HCT116 (cell line): ENCODE results near the gene ERBB2. TPM values are rescaled to one million over a fixed set of nuclear protein-coding genes. Genes with fewer than 3 reads are reported as not detected.

Experiments
- ATAC-seq: fragments of 200-7000 bp; cut with Tn5 transposase; 2 replicates; pipeline ENCODE4 v1.9.1; 2020; ENCODE audit warnings: mild to moderate bottlenecking, moderate library complexity
- BruUV-seq: library from RNA; stranded (reverse); fragments of 400-500 nt; replicated peaks from 2 replicates; lab custom pipeline; 2021; lab: Mats Ljungman, UMichigan
- CTCF ChIA-PET: fragments of 300-600 bp; sonication (Branson Sonifier 250); formaldehyde crosslinking; loops from one replicate; lab custom pipeline; 2021; ENCODE audit warnings: antibody characterized with exemption; lab: Charles Lee
- POLR2A ChIA-PET: fragments of 300-600, 350-600 bp; sonication (Branson Sonifier 250); formaldehyde crosslinking; loops from one replicate; lab custom pipeline; 2021; ENCODE audit warnings: antibody characterized with exemption; lab: Charles Lee
- RAD21 ChIA-PET, 2 experiments: fragments of 300-600 bp; sonication (Branson Sonifier 250); formaldehyde crosslinking; loops; one replicate each; lab custom pipeline; 2023; ENCODE audit warnings: low total read pairs in 2 of 2; ENCODE audit not compliant: uncharacterized antibody in 2 of 2, unreplicated experiment in 2 of 2, low non-redundant PET in 1 of 2; lab: Charles Lee
- DNase-seq: peaks from one replicate; pipeline ENCODE4 v3.0.0-alpha.2; 2010; ENCODE audit warnings: low read depth, low spot score
- H2AFZ ChIP-seq: fragments of 200-600 bp; shearing (Covaris generic), sonication (generic); 2 replicates; pipeline ENCODE4 v1.6.1; 2017; ENCODE audit warnings: low read depth, mixed run types, mixed read lengths, antibody characterized with exemption, low read length; ENCODE audit not compliant: poor library complexity, severe bottlenecking
- H3K27ac ChIP-seq: 2 replicates; pipeline ENCODE4 v1.5.1; 2012; ENCODE audit warnings: low read depth, low read length
- H3K27me3 ChIP-seq: fragments of 200-600 bp; sonication (generic); 2 replicates; pipeline ENCODE4 v1.6.1; 2016; ENCODE audit warnings: mixed run types, low read length, mixed read lengths; ENCODE audit not compliant: insufficient read depth
- H3K36me3 ChIP-seq, 2 experiments: fragments of 200-500 bp in 1 of 2; fragments of 200-600 bp in 1 of 2; sonication (Bioruptor generic) in 1 of 2; sonication (generic) in 1 of 2; 2 replicates each; pipeline versions ENCODE4 v1.5.1 to v1.6.1; 2014 to 2016; ENCODE audit warnings: low read length in 2 of 2, inconsistent platforms in 1 of 2, mixed read lengths in 1 of 2, mixed run types in 1 of 2; ENCODE audit not compliant: insufficient read depth in 2 of 2, control insufficient read depth in 1 of 2
- H3K4me1 ChIP-seq, 2 experiments: fragments of 200-600 bp in 1 of 2; sonication (generic) in 1 of 2; 2 replicates each; pipeline versions ENCODE4 v1.5.1 to v1.6.1; 2012 to 2017; ENCODE audit warnings: low read length in 2 of 2, inconsistent platforms in 1 of 2, mild to moderate bottlenecking in 1 of 2, mixed read lengths in 1 of 2, mixed run types in 1 of 2, moderate library complexity in 1 of 2; ENCODE audit not compliant: insufficient read depth in 2 of 2, control insufficient read depth in 1 of 2
- H3K4me2 ChIP-seq: fragments of 200-600 bp; sonication (generic); 2 replicates; pipeline ENCODE4 v1.6.1; 2017; ENCODE audit warnings: mixed run types, low read length, mixed read lengths
- H3K4me3 ChIP-seq, 2 experiments: fragments of 200-600 bp in 1 of 2; sonication (generic) in 1 of 2; replicated peaks in 1 of 2; 2 replicates each; pipeline ENCODE4 v1.5.1; 2011 to 2016; ENCODE audit warnings: low read length in 2 of 2, control low read depth in 1 of 2, low read depth in 1 of 2, mild to moderate bottlenecking in 1 of 2, mixed read lengths in 1 of 2, mixed run types in 1 of 2
- H3K79me2 ChIP-seq: fragments of 200-600 bp; sonication (generic); 2 replicates; pipeline ENCODE4 v1.6.1; 2017; ENCODE audit warnings: mild to moderate bottlenecking, mixed run types, low read length, moderate library complexity, mixed read lengths; ENCODE audit not compliant: insufficient read depth
- H3K9ac ChIP-seq: fragments of 200-600 bp; sonication (generic); 2 replicates; pipeline ENCODE4 v1.6.1; 2016; ENCODE audit warnings: low read length, mixed read lengths
- H3K9me2 ChIP-seq: fragments of 200-600 bp; sonication (generic), shearing (Covaris generic); 2 replicates; pipeline ENCODE4 v1.6.1; 2017; ENCODE audit warnings: mixed run types, mild to moderate bottlenecking, moderate library complexity; ENCODE audit not compliant: insufficient read depth
- H3K9me3 ChIP-seq, 2 experiments: fragments of 200-500 bp in 1 of 2; fragments of 200-600 bp in 1 of 2; sonication (Bioruptor generic) in 1 of 2; sonication (generic) in 1 of 2; 2 replicates each; pipeline ENCODE4 v1.6.1; 2014 to 2017; ENCODE audit warnings: low read length in 2 of 2, mixed read lengths in 2 of 2, inconsistent platforms in 1 of 2, low read depth in 1 of 2, mild to moderate bottlenecking in 1 of 2, mixed run types in 1 of 2, moderate library complexity in 1 of 2; ENCODE audit not compliant: control insufficient read depth in 1 of 2, insufficient read depth in 1 of 2
- H4K20me1 ChIP-seq: fragments of 200-600 bp; sonication (generic), shearing (Covaris generic); 2 replicates; pipeline ENCODE4 v1.6.1; 2017; ENCODE audit warnings: mixed run types, mild to moderate bottlenecking, moderate library complexity; ENCODE audit not compliant: insufficient read depth
- CEBPB ChIP-seq: IDR thresholded peaks from 2 replicates; pipeline ENCODE4 v1.6.1; 2012; ENCODE audit warnings: low read depth
- CTCF ChIP-seq, 3 experiments: fragments of 200-600 bp in 1 of 3; sonication (generic) in 1 of 3; IDR thresholded peaks in 2 of 3; conservative IDR thresholded peaks in 1 of 3; 2 replicates each; pipeline ENCODE4 v1.5.1; 2012 to 2017; ENCODE audit warnings: low read depth in 2 of 3, low read length in 2 of 3, antibody characterized with exemption in 1 of 3, borderline replicate concordance in 1 of 3, control low read depth in 1 of 3, mild to moderate bottlenecking in 1 of 3, mixed read lengths in 1 of 3, mixed run types in 1 of 3, moderate library complexity in 1 of 3; ENCODE audit not compliant: insufficient read depth in 1 of 3
- POLR2AphosphoS5 ChIP-seq: IDR thresholded peaks from 2 replicates; pipeline ENCODE4 v1.6.1; 2011; ENCODE audit warnings: mild to moderate bottlenecking, low read depth, low read length, moderate library complexity
- SP1 ChIP-seq: IDR thresholded peaks from 2 replicates; pipeline ENCODE4 v1.6.1; 2012; ENCODE audit warnings: low read depth
- intact Hi-C: fragments of 100-400 bp; cut with micrococcal nuclease; formaldehyde crosslinking; loops from 2 replicates; pipeline ENCODE4 v1.10.0; 2022
- total RNA-seq: library from RNA; stranded (reverse); gene quantifications from one replicate; pipeline ENCODE4 v1.2.1, GENCODE V29; 2021; ENCODE audit not compliant: unreplicated experiment

The ERBB2 gene
- total RNA-seq, 1 experiment from 2014 or later = 75.8 TPM

GRCh38 chr17:39694593-39694992 is 5.3 kb upstream of the ERBB2 start (continued):
- TF ChIP-seq CTCF (IDR thresholded peaks at IDR 0.05 in 2 of 3, conservative IDR thresholded peaks at IDR 0.05 in 1 of 3; ENCODE audit: borderline replicate concordance in 1 of 3, insufficient read depth in 1 of 3, low read depth in 2 of 3, low read length in 2 of 3) (no peak), CEBPB (no peak)

- RAD21 ChIA-PET = interaction anchor here in 1 of 2 experiments (0.5 kb wide), 1 partner anchor 250 kb away, joined by 3 read pairs; no protein-coding TSS in a partner anchor
- no peak for DNase-seq
- Histone ChIP-seq H3K9ac (no peak overlapping the region), H3K9me2 (no peaks in the 10 kb centered on the region), H4K20me1 (no peaks in the 10 kb centered on the region), H3K4me3 (no peak overlapping the region), H3K36me3 (no peaks in the 10 kb centered on the region), H3K9me3 (no peaks in the 10 kb centered on the region), H3K79me2 (peaks cover 2% of the 10 kb centered on the region; the same call in 1 of the 2 replicates)
- ATAC-seq = no peak
- intact Hi-C loops = no loop called here
- POLR2A ChIA-PET = no interaction called here
- no TSS peak for BruUV-seq
- TF ChIP-seq POLR2AphosphoS5 (no peak), SP1 (no peak), CTCF (IDR thresholded peaks at IDR 0.05 in 2 of 3, conservative IDR thresholded peaks at IDR 0.05 in 1 of 3; ENCODE audit: borderline replicate concordance in 1 of 3, insufficient read depth in 1 of 3, low read depth in 2 of 3, low read length in 2 of 3) (no peak)
- TF ChIP-seq, all 23 proteins: peak for 0
- Histone ChIP-seq H3K27me3 (no peaks in the 10 kb centered on the region), H3K4me1 (peaks cover 7 to 12% of the 10 kb centered on the region in 2 experiments; a peak in 3 of 4 replicates), H2AFZ (no peak overlapping the region), H3K4me2 (no peak overlapping the region), H3K27ac (no peak overlapping the region)
- CTCF ChIA-PET = interaction anchor here (1.1 kb wide), 1 partner anchor 41 kb away, joined by 3 read pairs; no protein-coding TSS in a partner anchor
Observed at GRCh38 chr17:39695089-39695474, 4.8 kb upstream of the ERBB2 start.
